ENCODE results near the gene MCRIP2. TPM values are rescaled to one million over a fixed set of nuclear protein-coding genes. Genes with fewer than 3 reads are reported as not detected.

The MCRIP2 gene
- total and polyA plus RNA-seq, 2 of the 8 experiments (the other 6 are each of a cell fraction or from before 2014, with no cell fraction given): 45.4 to 75.5 TPM

GRCh38 chr16:684071-684794, 42.6 kb downstream of the MCRIP2 start, which contains the start of gene JMJD8:
Gene JMJD8, minus strand, starts transcription at chr16:684334. Its CDS starts 15 bp downstream, at chr16:684319.
- H2BK120ac ChIP-seq (replicated peaks; ENCODE audit: low read depth, low read length): no peak within 1 kb of the TSS
- H3K4me1 ChIP-seq (replicated peaks in 1 of 4; ENCODE audit: control insufficient read depth in 3 of 4, insufficient read depth in 4 of 4, low read length in 3 of 4): peaks cover 0 to 18% (median 13%) of the 10 kb centered on the region in 4 experiments; a peak in 5 of 7 replicates
- H2BK15ac ChIP-seq (ENCODE audit: low read length): no peak within 1 kb of the TSS
- H3K4ac ChIP-seq (replicated peaks; ENCODE audit: insufficient read length, low read depth, low read length): peak within 1 kb of the TSS; percentile 91
- H3K14ac ChIP-seq (ENCODE audit: insufficient read length): no peak within 1 kb of the TSS
- H2BK12ac ChIP-seq (ENCODE audit: low read depth, low read length): peak within 1 kb of the TSS; percentile 80; the same call in 1 of the 2 replicates
- peak within 1 kb of the TSS; percentile 46 for H3K56ac ChIP-seq (replicated peaks; ENCODE audit: insufficient read length, low read depth, low read length)
- peak within 1 kb of the TSS; percentile 62 to 81 (median 74) for H3K4me3 ChIP-seq (ENCODE audit: extremely low read depth in 1 of 4, insufficient read depth in 2 of 4, low read depth in 3 of 4, low read length in 4 of 4)
- no peak within 1 kb of the TSS for H2AFZ ChIP-seq (ENCODE audit: low read length)
- peak within 1 kb of the TSS; percentile 73 for H3K27ac ChIP-seq (ENCODE audit: low read depth, low read length)
- CTCF ChIA-PET (ENCODE audit: partially characterized antibody): interaction anchor here (1.2 kb wide), 2 partner anchors 17 to 36 kb away, joined by 4 to 5 read pairs; partner anchors contain the start of gene RHOT2
- no peaks in the 10 kb centered on the region; a peak in 1 of 7 replicates for H3K27me3 ChIP-seq (replicated peaks in 1 of 4; ENCODE audit: control insufficient read depth in 3 of 4, extremely low read depth in 1 of 4, insufficient read depth in 3 of 4, low read length in 3 of 4)
- H2BK20ac ChIP-seq (ENCODE audit: low read length): no peak within 1 kb of the TSS
- H2BK5ac ChIP-seq (ENCODE audit: low read depth, low read length): peak within 1 kb of the TSS; percentile 87; the same call in 1 of the 2 replicates
- H4K20me1 ChIP-seq (replicated peaks in 1 of 2; ENCODE audit: control insufficient read depth in 1 of 2, insufficient read depth in 2 of 2, low read length in 2 of 2): peaks cover 4 to 35% of the 10 kb centered on the region in 2 experiments
- peak within 1 kb of the TSS; percentile 62 to 94 (median 76) for H3K9ac ChIP-seq (replicated peaks in 1 of 4; ENCODE audit: extremely low read depth in 1 of 4, low read depth in 3 of 4, low read length in 3 of 4)
- POLR2A ChIA-PET (ENCODE audit: partially characterized antibody): interaction anchor here (0.6 to 13.3 kb wide), 18 partner anchors 9 to 456 kb away, joined by 3 to 214 read pairs (median 4); partner anchors contain the start of genes ANTKMT, CHTF18, HAGHL and METRN
- peaks cover 13% of the 10 kb centered on the region; the same call in 1 of the 2 replicates for H3K23me2 ChIP-seq (ENCODE audit: low read depth, low read length)
- FAIRE-seq (no peak), DNase-seq (ENCODE audit: low read depth in 1 of 2, low spot score in 2 of 2) (peak; percentile 81 to 98)
- H2AK5ac ChIP-seq (ENCODE audit: low read depth, low read length): no peak within 1 kb of the TSS; the same call in 1 of the 2 replicates
- peak within 1 kb of the TSS; percentile 78 for H3K18ac ChIP-seq (ENCODE audit: extremely low read depth, low read length)
- H3K4me2 ChIP-seq (ENCODE audit: insufficient read depth in 1 of 2, low read depth in 2 of 2, low read length in 2 of 2): peak within 1 kb of the TSS; percentile 63 to 95
- peak within 1 kb of the TSS; percentile 80 for H4K8ac ChIP-seq (ENCODE audit: extremely low read depth, insufficient read depth, low read length)
- peak within 1 kb of the TSS; percentile 98 for H4K91ac ChIP-seq (replicated peaks; ENCODE audit: insufficient read length, low read length)
- H3K9me3 ChIP-seq (ENCODE audit: insufficient read depth in 2 of 2, low read depth in 1 of 2, low read length in 1 of 2): no peaks in the 10 kb centered on the region
- H3K23ac ChIP-seq (ENCODE audit: insufficient read length): no peak within 1 kb of the TSS
- H3K79me1 ChIP-seq (ENCODE audit: low read depth, low read length): peaks cover 7% of the 10 kb centered on the region
- peak within 1 kb of the TSS; percentile 60 for H4K5ac ChIP-seq (ENCODE audit: insufficient read length, low read depth, low read length)
- H3K79me2 ChIP-seq (ENCODE audit: control insufficient read depth in 1 of 2, insufficient read depth in 2 of 2, low read length in 2 of 2): peaks cover 0 to 12% of the 10 kb centered on the region in 2 experiments; a peak in 1 of 4 replicates
- WGBS, 2 experiments (ENCODE audit: extremely low coverage in 1 of 2, insufficient coverage in 1 of 2, insufficient read length in 1 of 2, insufficient replicate concordance in 2 of 2, low coverage in 1 of 2, low lambda C conversion rate in 2 of 2, missing lambda C conversion rate in 1 of 2): 21% methylated on average over 41 of the region's 91 CpGs; no CpG with 5 or more reads in 1 of the 2 experiments
- peaks cover 4 to 28% (median 15%) of the 10 kb centered on the region in 4 experiments; a peak in 7 of 8 replicates for H3K36me3 ChIP-seq (ENCODE audit: control insufficient read depth in 2 of 4, insufficient read depth in 4 of 4, low read length in 3 of 4)
- peak in 1 of 2 experiments; percentile 96; a peak in 2 of 4 replicates for TF ChIP-seq SIN3A (conservative IDR thresholded peaks at IDR 0.05 in 1 of 2, IDR thresholded peaks at IDR 0.05 in 1 of 2; ENCODE audit: low read depth in 1 of 2, low read length in 2 of 2)
- no peak for TF ChIP-seq POU5F1 (IDR thresholded peaks at IDR 0.05; ENCODE audit: low read depth, low read length)
- peak; percentile 92 for TF ChIP-seq TAF1 (IDR thresholded peaks at IDR 0.05; ENCODE audit: low read depth, low read length)
- TF ChIP-seq GTF2F1 (IDR thresholded peaks at IDR 0.05; ENCODE audit: borderline replicate concordance, low read depth, low read length): peak; percentile 14; the same call in 1 of the 2 replicates
- TF ChIP-seq CHD2 (IDR thresholded peaks at IDR 0.05; ENCODE audit: low read length): peak; percentile 60; the same call in 1 of the 2 replicates
- TF ChIP-seq CHD1 (IDR thresholded peaks at IDR 0.05; ENCODE audit: low read depth, low read length): no peak
- TF ChIP-seq KDM1A (IDR thresholded peaks at IDR 0.05; ENCODE audit: borderline replicate concordance, low read length): no peak
- TF ChIP-seq CBX8 (IDR thresholded peaks at IDR 0.05; ENCODE audit: borderline replicate concordance, low read depth, low read length): no peak
- TF ChIP-seq ASH2L (IDR thresholded peaks at IDR 0.05; ENCODE audit: low read length): no peak
- no peak for TF ChIP-seq BRCA1 (IDR thresholded peaks at IDR 0.05; ENCODE audit: low read depth, low read length)
- no peak for TF ChIP-seq RBBP5 (IDR thresholded peaks at IDR 0.05; ENCODE audit: borderline replicate concordance, low read depth, low read length)
- no peak for TF ChIP-seq SUZ12 (IDR thresholded peaks at IDR 0.05; ENCODE audit: low read length)

All from H1 (cell line).